GM10266 (cell line): ENCODE results near the gene LEO1.
A peak's percentile ranks its signal among the peaks of the same experiment; 100 is the strongest.

Experiments used
- DNase-seq: peaks from one replicate; pipeline ENCODE4 v3.0.0; 2012; ENCODE audit errors: extremely low spot score
- TF ChIP-seq, protein P1 (sequence below): IDR thresholded peaks from 2 replicates; pipeline ENCODE4 v1.5.1; 2012; ENCODE audit warnings: mild to moderate bottlenecking, low read depth; ENCODE audit not compliant: control insufficient read depth, insufficient read depth; ENCODE audit errors: missing control alignments

The LEO1 gene

GRCh38 chr15:51908316-51908715 lies 63.3 kb downstream of the LEO1 start:
- TF ChIP-seq, protein P1, sequence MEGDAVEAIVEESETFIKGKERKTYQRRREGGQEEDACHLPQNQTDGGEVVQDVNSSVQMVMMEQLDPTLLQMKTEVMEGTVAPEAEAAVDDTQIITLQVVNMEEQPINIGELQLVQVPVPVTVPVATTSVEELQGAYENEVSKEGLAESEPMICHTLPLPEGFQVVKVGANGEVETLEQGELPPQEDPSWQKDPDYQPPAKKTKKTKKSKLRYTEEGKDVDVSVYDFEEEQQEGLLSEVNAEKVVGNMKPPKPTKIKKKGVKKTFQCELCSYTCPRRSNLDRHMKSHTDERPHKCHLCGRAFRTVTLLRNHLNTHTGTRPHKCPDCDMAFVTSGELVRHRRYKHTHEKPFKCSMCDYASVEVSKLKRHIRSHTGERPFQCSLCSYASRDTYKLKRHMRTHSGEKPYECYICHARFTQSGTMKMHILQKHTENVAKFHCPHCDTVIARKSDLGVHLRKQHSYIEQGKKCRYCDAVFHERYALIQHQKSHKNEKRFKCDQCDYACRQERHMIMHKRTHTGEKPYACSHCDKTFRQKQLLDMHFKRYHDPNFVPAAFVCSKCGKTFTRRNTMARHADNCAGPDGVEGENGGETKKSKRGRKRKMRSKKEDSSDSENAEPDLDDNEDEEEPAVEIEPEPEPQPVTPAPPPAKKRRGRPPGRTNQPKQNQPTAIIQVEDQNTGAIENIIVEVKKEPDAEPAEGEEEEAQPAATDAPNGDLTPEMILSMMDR, result no peak
- DNase-seq, result no peak

GRCh38 chr15:51907136-51907862 lies 64.3 kb downstream of the LEO1 start:
- DNase-seq, result no peak
- TF ChIP-seq, protein P1, result no peak

DNA sequence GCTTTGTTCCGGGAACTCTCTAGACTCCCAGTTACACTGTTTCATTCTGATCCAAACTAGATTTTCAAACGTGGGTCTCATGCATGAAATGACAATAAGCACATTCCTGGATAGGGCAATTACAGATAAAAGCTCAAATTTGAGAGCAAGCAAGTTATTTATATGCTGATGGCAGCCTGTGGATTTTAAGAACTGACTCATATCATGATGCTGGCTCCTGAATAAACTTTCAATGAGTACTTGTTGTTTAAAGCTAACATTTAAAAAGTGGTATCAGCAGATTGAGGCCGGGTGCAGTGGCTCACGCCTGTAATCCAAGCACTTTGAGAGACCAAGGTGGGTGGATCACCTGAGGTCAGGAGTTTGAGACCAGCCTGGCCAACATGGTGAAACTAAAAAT lies 66.6 kb downstream of the LEO1 start:
- DNase-seq, result no peak

GRCh38 chr15:51904421-51904820 lies 67.2 kb downstream of the LEO1 start:
- TF ChIP-seq, protein P1, result no peak
- no peak for DNase-seq

More for the DNA sequence above, 66.6 kb downstream of the LEO1 start:
- TF ChIP-seq, protein P1, result no peak

DNA sequence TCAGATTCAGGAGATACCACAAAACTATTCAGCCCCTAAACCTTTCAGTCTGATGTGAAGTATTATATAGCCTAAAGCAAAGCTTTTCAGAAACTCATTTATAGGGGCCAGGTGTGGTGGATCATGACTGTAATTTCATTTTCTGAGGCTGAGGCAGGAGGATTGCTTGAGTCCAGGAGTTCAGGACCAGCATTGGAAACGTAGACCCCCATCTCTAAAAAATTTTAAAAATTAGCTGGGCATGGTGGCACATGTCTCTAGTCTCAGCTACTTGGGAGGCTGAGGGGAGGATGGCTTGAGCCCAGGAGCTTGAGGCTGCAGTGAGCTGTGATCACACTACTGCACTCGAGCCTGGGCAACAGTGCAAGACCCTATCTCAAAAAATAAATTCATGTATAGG lies 82.1 kb downstream of the LEO1 start:
- no peak for DNase-seq
- TF ChIP-seq, protein P1, result no peak

DNA sequence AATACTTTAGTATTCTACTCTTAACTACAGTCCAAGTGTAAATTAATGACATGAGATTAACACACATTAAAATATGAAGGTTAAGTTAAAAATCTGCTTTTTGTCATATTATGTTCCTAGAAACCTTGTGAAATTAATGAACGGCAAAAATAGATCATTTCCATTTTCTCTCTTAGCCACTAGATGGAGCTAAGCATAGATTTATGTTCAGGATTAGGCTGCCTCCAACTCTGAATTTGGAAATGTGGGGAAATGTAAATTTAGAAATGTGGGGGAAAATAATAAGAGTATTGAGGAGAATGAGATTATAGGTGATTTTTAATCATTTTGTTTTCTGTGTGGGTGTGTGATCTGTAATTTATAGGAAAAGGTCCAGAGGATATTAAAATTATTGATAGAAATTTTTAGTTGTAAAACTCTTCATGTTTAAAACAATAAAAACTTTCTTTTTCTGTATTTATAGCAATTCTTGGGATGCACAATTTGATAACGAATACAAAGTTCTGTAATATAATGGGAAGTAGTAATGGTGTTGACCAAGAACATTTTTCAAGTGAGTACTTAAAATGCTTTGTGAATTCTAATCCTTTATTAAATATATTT lies 82.9 kb downstream of the LEO1 start:
- TF ChIP-seq, protein P1, result peak; percentile 59
- peak; percentile 48 for DNase-seq
